Measurements from ENCODE around the gene SERPINB3.
"Not testable (repeated sequence)": the region's sequence is repeated elsewhere in the genome, so short reads cannot be mapped to it uniquely, and the experiment has no call there.

SERPINB3 gene

GRCh38 chr18:63661750-63662149 lies at the start of gene SERPINB3:
TSS of gene SERPINB3 (minus strand) at chr18:63661893. CDS start at chr18:63661216, 677 bp downstream.
- not testable (repeated sequence) for H3K4me3 ChIP-seq (ENCODE audit: low read depth, low read length); DNase-seq (ENCODE audit: low read depth)

- no peak for TF ChIP-seq CTCF (IDR thresholded peaks at IDR 0.05; ENCODE audit: control insufficient read depth, extremely low read depth, insufficient read depth)
- no peak overlapping the region for H3K4me3 ChIP-seq (ENCODE audit: low read depth, low read length)
- no peak for DNase-seq (ENCODE audit: low read depth)
Observed at GRCh38 chr18:63708650-63709049, 47.0 kb upstream of the SERPINB3 start.

GRCh38 chr18:63707816-63708215 lies 46.1 kb upstream of the SERPINB3 start:
- TF ChIP-seq CTCF (IDR thresholded peaks at IDR 0.05; ENCODE audit: control insufficient read depth, extremely low read depth, insufficient read depth) = no peak
- DNase-seq (ENCODE audit: low read depth) = no peak

GRCh38 chr18:63705401-63705800 lies 43.7 kb upstream of the SERPINB3 start:
- no peak for TF ChIP-seq CTCF (IDR thresholded peaks at IDR 0.05; ENCODE audit: control insufficient read depth, extremely low read depth, insufficient read depth)

More at GRCh38 chr18:63707816-63708215, 46.1 kb upstream of the SERPINB3 start:
- H3K4me3 ChIP-seq (ENCODE audit: low read depth, low read length) = no peak overlapping the region

GRCh38 chr18:63702660-63703059 lies 41.0 kb upstream of the SERPINB3 start, which contains the start of gene SERPINB11:
TSS of gene SERPINB11 (plus strand) at chr18:63702960. CDS start at chr18:63710194, 7,234 bp downstream.
- DNase-seq (ENCODE audit: low read depth) = no peak
- H3K4me3 ChIP-seq (ENCODE audit: low read depth, low read length) = no peak within 1 kb of the TSS
- no peak for TF ChIP-seq CTCF (IDR thresholded peaks at IDR 0.05; ENCODE audit: control insufficient read depth, extremely low read depth, insufficient read depth)

More at GRCh38 chr18:63705401-63705800, 43.7 kb upstream of the SERPINB3 start:
- peak; percentile 88 for DNase-seq (ENCODE audit: low read depth)
- H3K4me3 ChIP-seq (ENCODE audit: low read depth, low read length) = no peak overlapping the region

GRCh38 chr18:63701952-63702351 lies 40.3 kb upstream of the SERPINB3 start:
- DNase-seq (ENCODE audit: low read depth) = no peak
- no peak overlapping the region for H3K4me3 ChIP-seq (ENCODE audit: low read depth, low read length)
- no peak for TF ChIP-seq CTCF (IDR thresholded peaks at IDR 0.05; ENCODE audit: control insufficient read depth, extremely low read depth, insufficient read depth)

GRCh38 chr18:63700501-63700900 lies 38.8 kb upstream of the SERPINB3 start:
- H3K4me3 ChIP-seq (ENCODE audit: low read depth, low read length) = no peak overlapping the region
- TF ChIP-seq CTCF (IDR thresholded peaks at IDR 0.05; ENCODE audit: control insufficient read depth, extremely low read depth, insufficient read depth) = no peak
- no peak for DNase-seq (ENCODE audit: low read depth)
